Astrocyte of the cerebellum (primary cell): ENCODE measurements around the gene PWWP3B.

Experiments used
- DNase-seq: peaks from one replicate; pipeline ENCODE4 v3.0.0-alpha.2; 2011; ENCODE audit warnings: low read depth
- H3K4me3 ChIP-seq: 2 replicates; pipeline ENCODE4 v1.5.1; 2011; ENCODE audit warnings: mild to moderate bottlenecking, low read depth, low read length, moderate library complexity
- CTCF ChIP-seq: IDR thresholded peaks from 2 replicates; pipeline ENCODE4 v1.5.1; 2012; ENCODE audit warnings: low read length, low read depth, moderate library complexity, mild to moderate bottlenecking; ENCODE audit errors: missing control alignments
- in situ Hi-C: cut with HindIII; loops from 2 replicates; pipeline ENCODE4 v1.10.0; 2017; ENCODE audit warnings: low sequenced_read_pairs

PWWP3B gene

GRCh38 chrX:106208154-106208553, 40.0 kb downstream of the PWWP3B start:
- TF ChIP-seq CTCF = no peak
- no peak for DNase-seq
- H3K4me3 ChIP-seq = no peak overlapping the region
- in situ Hi-C loops = no loop called here
